H9 (cell line): ENCODE measurements around the gene CD2AP. TPM values are rescaled to one million over a fixed set of nuclear protein-coding genes. Genes with fewer than 3 reads are reported as not detected.

Experiments used
- DNase-seq: peaks from one replicate; pipeline ENCODE4 v3.0.0-alpha.2; 2017
- H2AFZ ChIP-seq: one replicate; pipeline ENCODE4 v1.6.1; 2013; ENCODE audit warnings: mild to moderate bottlenecking, low read length, control low read depth, moderate library complexity
- H2AK5ac ChIP-seq: 2 replicates; pipeline ENCODE4 v1.6.1; 2013; ENCODE audit warnings: low read length, control low read depth, mixed read lengths; ENCODE audit not compliant: insufficient read length
- H2BK120ac ChIP-seq: one replicate; pipeline ENCODE4 v1.6.1; 2013; ENCODE audit warnings: low read depth, mild to moderate bottlenecking, low read length, control low read depth, inconsistent platforms; ENCODE audit not compliant: poor library complexity, severe bottlenecking
- H2BK12ac ChIP-seq: 2 replicates; pipeline ENCODE4 v1.6.1; 2013; ENCODE audit warnings: low read length, control low read depth, mixed read lengths, low read depth; ENCODE audit not compliant: insufficient read length
- H2BK15ac ChIP-seq: 2 replicates; pipeline ENCODE4 v1.6.1; 2013; ENCODE audit warnings: low read depth, low read length, control low read depth
- H2BK20ac ChIP-seq: one replicate; pipeline ENCODE4 v1.6.1; 2013; ENCODE audit warnings: low read depth, mild to moderate bottlenecking, low read length, control low read depth, inconsistent platforms; ENCODE audit not compliant: poor library complexity, severe bottlenecking
- H2BK5ac ChIP-seq: 2 replicates; pipeline ENCODE4 v1.6.1; 2013; ENCODE audit warnings: low read length, control low read depth, mixed read lengths; ENCODE audit not compliant: insufficient read length
- H3K14ac ChIP-seq: 2 replicates; pipeline ENCODE4 v1.6.1; 2013; ENCODE audit warnings: low read length, control low read depth; ENCODE audit not compliant: insufficient read depth
- H3K18ac ChIP-seq: 2 replicates; pipeline ENCODE4 v1.6.1; 2013; ENCODE audit warnings: low read depth, mild to moderate bottlenecking, mixed read lengths, low read length, control low read depth; ENCODE audit not compliant: insufficient read length
- H3K23ac ChIP-seq: 2 replicates; pipeline ENCODE4 v1.6.1; 2013; ENCODE audit warnings: low read length, control low read depth, mixed read lengths, low read depth; ENCODE audit not compliant: insufficient read length
- H3K23me2 ChIP-seq: 2 replicates; pipeline ENCODE4 v1.6.1; 2013; ENCODE audit warnings: low read depth, mild to moderate bottlenecking, mixed read lengths, low read length, control low read depth; ENCODE audit not compliant: insufficient read length, poor library complexity, severe bottlenecking
- H3K27ac ChIP-seq: 2 replicates; pipeline ENCODE4 v1.5.1; 2013; ENCODE audit warnings: low read length, control low read depth, mixed read lengths, low read depth; ENCODE audit not compliant: insufficient read length
- H3K27me3 ChIP-seq: 2 replicates; pipeline ENCODE4 v1.6.1; 2013; ENCODE audit warnings: low read length, control low read depth, inconsistent platforms; ENCODE audit not compliant: insufficient read depth
- H3K4ac ChIP-seq: 2 replicates; pipeline ENCODE4 v1.6.1; 2013; ENCODE audit warnings: low read depth, mild to moderate bottlenecking, control low read depth, inconsistent platforms, low read length, moderate library complexity
- H3K4me1 ChIP-seq: 2 replicates; pipeline ENCODE4 v1.6.1; 2013; ENCODE audit warnings: low read length, control low read depth, inconsistent platforms; ENCODE audit not compliant: insufficient read depth
- H3K4me2 ChIP-seq: 2 replicates; pipeline ENCODE4 v1.6.1; 2013; ENCODE audit warnings: low read length, control low read depth, mixed read lengths; ENCODE audit not compliant: insufficient read length, insufficient read depth
- H3K56ac ChIP-seq: 2 replicates; pipeline ENCODE4 v1.6.1; 2013; ENCODE audit warnings: low read depth, mild to moderate bottlenecking, mixed read lengths, low read length, control low read depth; ENCODE audit not compliant: insufficient read length
- H3K79me1 ChIP-seq: 2 replicates; pipeline ENCODE4 v1.6.1; 2013; ENCODE audit warnings: low read depth, mild to moderate bottlenecking, moderate library complexity, low read length, control low read depth, inconsistent platforms; ENCODE audit not compliant: insufficient read depth, poor library complexity, severe bottlenecking
- H3K79me2 ChIP-seq: 2 replicates; pipeline ENCODE4 v1.6.1; 2013; ENCODE audit warnings: low read length, control low read depth, inconsistent platforms; ENCODE audit not compliant: insufficient read depth
- H3K9ac ChIP-seq: 2 replicates; pipeline ENCODE4 v1.6.1; 2013; ENCODE audit warnings: low read length, control low read depth, mixed read lengths; ENCODE audit not compliant: insufficient read length; ENCODE audit errors: extremely low read depth
- H3K9me3 ChIP-seq: one replicate; pipeline ENCODE4 v1.6.1; 2013; ENCODE audit warnings: low read depth, low read length, inconsistent platforms; ENCODE audit not compliant: control insufficient read depth
- H3T11ph ChIP-seq: one replicate; pipeline ENCODE4 v1.6.1; 2013; ENCODE audit warnings: mild to moderate bottlenecking, low read length, control low read depth, inconsistent platforms
- H4K20me1 ChIP-seq: one replicate; pipeline ENCODE4 v1.6.1; 2013; ENCODE audit not compliant: control insufficient read depth, insufficient read length, insufficient read depth
- H4K5ac ChIP-seq: 2 replicates; pipeline ENCODE4 v1.6.1; 2013; ENCODE audit warnings: low read depth, mild to moderate bottlenecking, mixed read lengths, low read length, control low read depth; ENCODE audit not compliant: insufficient read length
- H4K8ac ChIP-seq: replicated peaks from 2 replicates; pipeline ENCODE4 v1.6.1; 2013; ENCODE audit warnings: low read length, control low read depth, mixed read lengths, low read depth; ENCODE audit not compliant: insufficient read length
- H4K91ac ChIP-seq: 2 replicates; pipeline ENCODE4 v1.6.1; 2013; ENCODE audit warnings: low read depth, mild to moderate bottlenecking, moderate library complexity, mixed read lengths, low read length, control low read depth; ENCODE audit not compliant: insufficient read length
- H3K27ac Mint-ChIP-seq, 3 experiments: 2 replicates in 2 of 3; 3 replicates in 1 of 3; pipeline ENCODE4 v1.8.0; 2020 to 2021; ENCODE audit warnings: mixed read lengths in 3 of 3, mild to moderate bottlenecking in 1 of 3, moderate library complexity in 1 of 3
- H3K27me3 Mint-ChIP-seq: 2 replicates; pipeline ENCODE4 v1.8.0; 2021; ENCODE audit warnings: low read depth, mild to moderate bottlenecking, moderate library complexity, mixed read lengths
- H3K36me3 Mint-ChIP-seq, 3 experiments: 2 replicates in 2 of 3; 3 replicates in 1 of 3; pipeline ENCODE4 v1.8.0; 2020 to 2021; ENCODE audit warnings: low read depth in 3 of 3, mixed read lengths in 3 of 3; ENCODE audit not compliant: insufficient read depth in 1 of 3
- H3K4me1 Mint-ChIP-seq, 2 experiments: 2 replicates each; pipeline ENCODE4 v1.8.0; 2020; ENCODE audit warnings: mixed read lengths in 2 of 2
- H3K4me3 Mint-ChIP-seq, 2 experiments: 2 replicates in 1 of 2; 3 replicates in 1 of 2; pipeline ENCODE4 v1.8.0; 2020 to 2021; ENCODE audit warnings: mild to moderate bottlenecking in 2 of 2, mixed read lengths in 2 of 2, moderate library complexity in 1 of 2
- H3K9me3 Mint-ChIP-seq, 2 experiments: 2 replicates in 1 of 2; 3 replicates in 1 of 2; pipeline ENCODE4 v1.8.0; 2020; ENCODE audit warnings: mild to moderate bottlenecking in 2 of 2, mixed read lengths in 2 of 2, moderate library complexity in 1 of 2
- CTCF ChIP-seq: fragments of 200-600 bp; sonication (generic); conservative IDR thresholded peaks from 3 replicates; pipeline ENCODE4 v1.8.0; 2021; ENCODE audit warnings: antibody characterized with exemption, mild to moderate bottlenecking
- WGBS: extraction: QIAGEN DNeasy Blood & Tissue Kit; methylation state at CpG from one replicate; pipeline ENCODE4 v1.1.7; 2013; ENCODE audit warnings: missing lambda C conversion rate, low lambda C conversion rate, mixed read lengths; ENCODE audit not compliant: insufficient read length; ENCODE audit errors: extremely low coverage; 5-methylcytosine and 5-hydroxymethylcytosine counted together
- total RNA-seq: library from RNA; stranded (reverse); gene quantifications from 2 replicates; pipeline ENCODE4 v1.2.1, GENCODE V29; 2021

CD2AP gene
- total RNA-seq, 1 experiment from 2014 or later, result 50.1 TPM

- Histone ChIP-seq H3K79me2 (peaks cover 44% of the 10 kb centered on the region; the same call in 1 of the 2 replicates), H4K8ac (no peak overlapping the region), H3K9ac (no peak overlapping the region), H2BK20ac (no peak overlapping the region), H3K23ac (no peak overlapping the region), H2BK12ac (no peak overlapping the region), H3K9me3 (no peaks in the 10 kb centered on the region), H2BK120ac (no peak overlapping the region), H3K14ac (no peak overlapping the region), H3K4me1 (peaks cover 6% of the 10 kb centered on the region; the same call in 1 of the 2 replicates), H3K27me3 (no peaks in the 10 kb centered on the region), H3T11ph (no peak overlapping the region), H3K27ac (no peak overlapping the region), H4K91ac (no peak overlapping the region), H3K23me2 (no peaks in the 10 kb centered on the region), H2AK5ac (no peak overlapping the region), H2AFZ (no peak overlapping the region), H3K56ac (no peak overlapping the region), H4K5ac (no peak overlapping the region), H3K4me2 (no peak overlapping the region), H2BK5ac (no peak overlapping the region), H3K18ac (no peak overlapping the region), H4K20me1 (no peaks in the 10 kb centered on the region), H3K4ac (no peak overlapping the region), H3K79me1 (peaks cover 4% of the 10 kb centered on the region), H2BK15ac (no peak overlapping the region)
- no peak for TF ChIP-seq CTCF
- no peak for DNase-seq
- Mint-ChIP-seq H3K4me1 (peaks cover 39 to 43% of the 10 kb centered on the region in 2 experiments), H3K9me3 (no peaks in the 10 kb centered on the region), H3K4me3 (no peak overlapping the region), H3K36me3 (peaks cover 0 to 6% (median 0%) of the 10 kb centered on the region in 3 experiments; a peak in 3 of 7 replicates), H3K27me3 (no peaks in the 10 kb centered on the region), H3K27ac (peak overlapping the region in 1 of 3 experiments; percentile 33; a peak in 1 of 7 replicates)
- no CpG with 5 or more reads among the region's 2 CpGs for WGBS
Observed at GRCh38 chr6:47489995-47490394, 12.4 kb downstream of the CD2AP start.
